Hematopoietic multipotent progenitor cell treated with erythropoietin and hydrocortisone succinate and interleukin-3 and kit ligand, for 15 days (in vitro differentiated cells): ENCODE results near the gene CLASP1.
"Not testable (repeated sequence)": the region's sequence is repeated elsewhere in the genome, so short reads cannot be mapped to it uniquely, and the experiment has no call there.

Experiments
- DNase-seq: peaks from one replicate; pipeline ENCODE4 v3.0.0-alpha.2; 2015; ENCODE audit warnings: low spot score

CLASP1 gene

DNA sequence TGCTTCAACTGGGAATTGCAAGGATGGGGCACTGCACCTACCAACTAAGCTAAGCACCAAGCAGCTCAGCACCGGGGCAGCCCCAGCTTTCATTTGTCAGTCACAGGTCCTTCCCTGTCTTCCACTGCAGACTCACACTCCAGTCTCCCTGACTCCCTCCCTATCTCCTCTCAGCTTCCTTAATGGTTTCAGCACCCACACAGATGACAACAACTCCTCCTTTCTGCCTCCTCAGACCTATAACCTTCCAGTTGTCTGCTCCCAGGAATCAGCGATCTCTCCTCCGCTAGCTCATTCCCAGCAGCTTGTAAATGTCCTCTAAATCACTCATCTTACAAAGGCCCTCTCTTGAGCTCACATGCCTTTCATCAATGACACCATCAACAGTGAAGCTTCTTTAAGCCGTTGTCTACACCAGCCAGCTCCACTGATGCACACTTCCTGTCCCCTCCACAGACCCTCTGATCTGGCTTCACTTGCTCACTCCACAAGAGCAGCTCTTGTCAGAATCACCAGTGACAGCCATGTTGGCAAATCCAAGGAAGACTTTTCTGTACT is 32.1 kb downstream of the CLASP1 start:
- DNase-seq: no peak

DNA sequence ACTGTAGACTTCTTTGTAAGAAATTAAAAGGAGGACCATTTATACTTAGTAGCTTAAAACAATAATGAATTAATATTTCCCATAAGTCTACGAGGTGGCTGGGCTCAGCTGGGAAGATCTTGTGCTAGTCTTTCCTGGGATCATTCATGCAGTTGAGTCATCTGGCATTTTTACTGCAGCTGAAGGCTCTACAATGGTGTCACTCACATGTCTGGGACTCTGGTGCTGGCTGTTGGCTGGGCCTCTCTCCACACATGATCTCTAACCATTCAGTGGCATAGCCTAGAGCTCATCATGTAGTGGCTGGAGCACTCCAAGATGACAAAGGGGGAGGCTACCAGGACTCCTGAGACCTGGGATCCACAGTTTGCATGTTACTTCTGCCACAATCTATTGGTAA is 35.5 kb downstream of the CLASP1 start:
- DNase-seq: no peak

DNA sequence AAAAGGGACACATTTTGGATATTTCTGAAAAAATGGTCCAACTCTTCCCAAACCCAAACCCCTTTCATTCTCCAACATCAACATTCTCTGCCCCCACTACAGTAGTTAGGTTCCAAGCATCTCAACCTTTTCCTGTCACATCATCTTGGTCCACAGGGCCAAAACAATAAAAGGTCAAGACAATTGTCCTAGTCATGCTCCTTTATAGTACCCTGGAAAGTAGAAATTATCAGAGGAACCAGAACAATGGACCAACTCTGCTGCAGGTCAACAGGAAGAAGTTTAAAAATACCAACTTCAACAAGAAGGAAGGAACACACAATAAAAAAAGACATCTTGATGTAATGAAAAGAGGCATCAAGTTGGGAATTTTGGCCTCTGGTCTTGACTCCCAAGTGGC is 36.1 kb downstream of the CLASP1 start:
- no peak for DNase-seq

DNA sequence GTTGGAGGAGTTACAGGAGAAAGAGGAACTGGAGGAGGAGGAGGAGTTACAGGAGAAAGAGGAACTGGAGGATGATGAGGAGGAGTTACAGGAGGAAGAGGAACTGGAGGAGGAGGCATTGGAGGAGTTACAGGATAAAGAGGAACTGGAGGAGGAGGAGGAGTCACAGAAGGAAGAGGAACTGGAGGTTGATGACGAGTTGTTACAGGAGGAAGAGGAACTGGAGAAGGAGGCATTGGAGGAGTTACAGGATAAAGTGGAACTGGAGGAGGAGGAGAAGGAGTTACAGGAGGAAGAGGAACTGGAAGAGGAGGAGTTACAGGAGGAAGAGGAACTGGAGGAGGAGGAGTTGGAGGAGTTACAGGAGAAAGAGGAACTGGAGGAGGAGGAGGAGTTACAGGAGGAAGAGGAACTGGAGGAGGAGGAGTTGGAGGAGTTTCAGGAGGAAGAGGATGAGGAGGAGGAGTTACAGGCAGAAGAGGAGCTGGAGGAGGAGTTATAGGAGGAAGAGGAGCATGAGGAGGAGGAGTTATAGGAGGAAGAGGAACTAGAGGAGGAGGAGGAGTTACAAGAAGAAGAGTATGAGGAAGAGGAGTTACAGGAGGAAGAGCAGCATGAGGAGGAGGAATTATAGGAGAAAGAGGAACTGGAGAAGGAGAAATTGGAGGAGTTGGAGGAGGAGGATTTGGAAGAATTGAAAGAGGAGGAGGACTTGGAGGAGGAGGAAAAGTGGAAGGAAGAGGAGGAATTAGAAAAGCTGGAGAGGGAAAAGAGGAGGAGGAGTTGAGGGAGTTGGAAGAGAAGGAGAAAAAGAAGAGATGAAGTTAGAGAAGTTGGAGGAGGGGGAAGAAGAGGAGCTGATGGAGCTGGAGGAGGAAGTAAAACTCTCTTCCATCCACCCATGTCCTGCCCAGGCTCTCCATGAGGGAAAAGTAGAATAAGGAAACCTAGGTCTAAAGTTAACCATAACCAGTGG is 37.2 kb downstream of the CLASP1 start:
- DNase-seq: no peak

DNA sequence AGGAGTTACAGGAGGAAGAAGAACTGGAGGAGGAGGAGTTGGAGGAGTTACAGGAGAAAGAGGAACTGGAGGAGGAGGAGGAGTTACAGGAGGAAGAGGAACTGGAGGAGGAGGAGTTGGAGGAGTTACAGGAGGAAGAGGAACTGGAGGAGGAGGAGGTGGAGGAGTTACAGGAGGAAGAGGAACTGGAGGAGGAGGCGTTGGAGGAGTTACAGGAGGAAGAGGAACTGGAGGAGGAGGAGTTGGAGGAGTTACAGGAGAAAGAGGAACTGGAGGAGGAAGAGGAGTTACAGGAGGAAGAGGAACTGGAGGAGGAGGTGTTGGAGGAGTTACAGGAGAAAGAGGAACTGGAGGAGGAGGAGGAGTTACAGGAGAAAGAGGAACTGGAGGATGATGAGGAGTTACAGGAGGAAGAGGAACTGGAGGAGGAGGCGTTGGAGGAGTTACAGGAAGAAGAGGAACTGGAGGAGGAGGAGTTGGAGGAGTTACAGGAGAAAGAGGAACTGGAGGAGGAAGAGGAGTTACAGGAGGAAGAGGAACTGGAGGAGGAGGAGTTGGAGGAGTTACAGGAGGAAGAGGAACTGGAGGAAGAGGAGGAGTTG is 38.1 kb downstream of the CLASP1 start:
- not testable (repeated sequence) for DNase-seq

DNA sequence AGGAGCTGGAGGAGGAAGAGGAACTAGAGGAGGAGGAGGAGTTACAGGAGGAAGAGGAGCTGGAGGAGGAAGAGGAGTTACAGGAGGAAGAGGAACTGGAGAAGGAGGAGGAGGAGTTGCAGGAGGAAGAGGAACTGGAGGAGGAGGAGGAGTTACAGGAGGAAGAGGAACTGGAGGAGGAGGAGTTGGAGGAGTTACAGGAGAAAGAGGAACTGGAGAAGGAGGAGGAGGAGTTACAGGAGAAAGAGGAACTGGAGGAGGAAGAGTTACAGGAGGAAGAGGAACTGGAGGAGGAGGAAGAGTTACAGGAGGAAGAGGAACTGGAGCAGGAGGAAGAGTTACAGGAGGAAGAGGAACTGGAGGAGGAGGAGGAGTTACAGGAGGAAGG is 38.8 kb downstream of the CLASP1 start:
- DNase-seq: not testable (repeated sequence)

DNA sequence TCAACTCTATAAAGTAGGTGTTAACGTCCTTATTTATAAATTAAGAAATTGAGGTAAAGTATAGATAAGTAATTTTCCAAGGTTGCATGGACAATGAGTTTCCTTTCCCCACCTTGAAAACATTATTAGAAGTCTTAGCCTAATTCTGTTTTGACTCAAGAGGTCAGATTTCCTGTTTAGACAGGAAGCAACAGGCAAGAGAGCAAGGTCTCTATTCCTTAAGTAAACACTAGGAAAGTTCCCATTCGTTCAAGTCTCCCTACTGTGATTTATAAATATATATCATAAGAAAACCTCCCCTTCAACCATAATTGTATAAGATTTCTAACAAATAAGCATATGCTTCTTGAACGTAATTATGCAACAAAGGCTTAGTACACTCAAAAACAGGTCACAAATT is 40.3 kb downstream of the CLASP1 start:
- no peak for DNase-seq

DNA sequence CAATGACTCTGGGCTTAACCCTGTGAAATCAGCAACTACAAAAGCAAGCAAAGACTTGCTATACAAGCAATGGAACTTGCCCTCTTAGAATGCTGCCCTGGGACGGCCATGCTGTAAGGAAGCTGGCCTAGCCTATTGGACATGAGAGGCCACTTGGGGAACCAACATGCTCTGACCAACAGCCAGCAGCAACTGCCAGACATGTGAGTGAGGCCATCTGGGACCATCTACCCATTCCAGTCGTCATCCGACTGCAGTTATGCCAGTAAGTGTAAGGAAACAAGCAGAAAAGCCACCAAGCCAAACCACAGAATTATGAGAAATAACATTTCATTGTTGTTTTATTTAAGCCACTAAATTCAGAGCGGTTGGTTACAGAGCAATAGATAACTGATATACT is 40.9 kb downstream of the CLASP1 start:
- no peak for DNase-seq

DNA sequence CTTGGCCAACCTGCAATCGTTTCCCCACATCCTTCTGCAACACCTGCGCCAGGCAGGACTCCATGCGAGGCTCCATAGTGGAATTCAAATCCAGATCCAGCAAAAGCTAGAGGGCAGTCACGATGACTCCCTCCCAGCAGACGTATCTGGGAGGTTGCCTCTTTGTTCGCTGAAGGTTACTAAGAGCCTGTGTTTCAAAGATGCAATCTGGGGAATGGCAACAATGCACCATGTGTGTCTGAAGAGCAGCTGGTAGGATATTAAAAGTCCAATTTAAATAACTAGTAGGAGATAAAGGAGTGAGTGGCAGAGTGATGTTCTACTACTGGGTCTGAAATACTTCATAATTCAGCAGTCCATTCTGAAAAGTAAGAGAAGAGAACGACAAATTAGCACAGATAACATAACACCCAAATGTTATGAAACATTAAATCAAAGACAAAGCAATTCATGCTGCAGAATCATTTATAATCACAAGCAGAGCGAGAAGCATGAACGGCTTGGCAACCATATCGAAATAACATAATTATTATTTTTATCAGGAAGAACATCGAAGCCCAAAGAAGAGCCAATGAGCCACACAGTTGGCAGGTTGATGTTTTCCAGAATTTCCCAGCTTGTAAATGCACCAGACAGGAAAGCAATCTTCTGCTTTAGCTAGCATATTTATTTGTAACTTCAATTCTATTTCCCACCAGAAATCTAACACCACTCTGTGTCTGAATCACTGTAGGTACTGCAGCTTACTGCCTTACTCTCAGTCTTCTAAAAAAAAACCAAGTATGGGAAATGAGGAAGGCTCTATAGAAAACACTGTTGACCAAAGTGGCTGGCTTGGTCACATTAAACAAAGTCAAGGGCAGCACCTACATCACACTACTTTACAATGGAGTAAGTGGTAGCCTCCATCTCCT is 43.2 kb downstream of the CLASP1 start:
- DNase-seq: no peak

DNA sequence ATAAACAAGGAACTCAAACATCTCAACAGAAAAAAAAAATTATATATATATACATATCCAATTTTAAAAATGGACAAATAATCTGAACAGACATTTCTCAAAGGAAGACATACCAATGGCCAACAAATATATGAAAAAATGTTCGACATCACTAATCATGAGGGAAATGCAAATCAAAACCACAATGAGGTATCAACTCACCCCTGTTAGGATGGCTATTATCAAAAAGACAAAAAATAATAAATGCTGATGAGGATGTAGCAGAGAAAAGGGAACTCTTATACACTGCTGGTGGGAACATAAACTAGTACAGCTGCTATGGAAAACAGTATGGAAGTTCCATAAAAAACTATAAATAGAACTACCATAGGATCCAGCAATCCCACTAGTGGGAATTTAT is 46.1 kb downstream of the CLASP1 start:
- DNase-seq: no peak

DNA sequence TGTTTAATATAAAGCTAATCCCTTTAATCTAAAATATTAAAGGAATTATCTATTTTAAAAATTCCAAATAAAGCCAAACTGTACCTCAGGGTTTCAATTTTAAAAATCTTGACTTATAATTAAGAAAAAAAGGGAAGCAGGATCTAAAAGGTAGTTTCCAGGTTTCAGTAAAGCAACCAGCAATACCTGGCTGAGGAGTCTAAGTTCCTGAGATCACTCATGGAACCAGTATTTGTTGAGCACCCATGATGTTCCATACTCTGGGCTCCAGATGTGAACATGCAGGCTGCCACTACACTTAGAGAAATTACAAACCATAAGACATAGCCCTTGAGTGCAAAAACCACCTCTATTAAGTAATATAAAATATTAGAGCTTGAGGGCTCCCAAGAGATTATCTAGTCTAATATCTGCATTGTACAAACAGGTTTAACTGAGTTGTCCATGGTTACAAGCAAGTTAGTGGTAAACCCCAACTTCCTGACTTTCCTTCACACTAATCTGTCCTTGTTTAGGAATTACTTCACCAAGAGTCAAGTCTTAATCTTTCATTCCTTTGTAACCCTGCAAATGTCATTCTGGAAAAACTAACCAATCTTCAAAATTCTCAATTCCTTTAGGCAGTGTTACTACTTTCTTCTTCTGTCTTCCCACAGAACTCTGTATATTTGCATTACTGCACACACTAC is 49.2 kb downstream of the CLASP1 start:
- DNase-seq: no peak

DNA sequence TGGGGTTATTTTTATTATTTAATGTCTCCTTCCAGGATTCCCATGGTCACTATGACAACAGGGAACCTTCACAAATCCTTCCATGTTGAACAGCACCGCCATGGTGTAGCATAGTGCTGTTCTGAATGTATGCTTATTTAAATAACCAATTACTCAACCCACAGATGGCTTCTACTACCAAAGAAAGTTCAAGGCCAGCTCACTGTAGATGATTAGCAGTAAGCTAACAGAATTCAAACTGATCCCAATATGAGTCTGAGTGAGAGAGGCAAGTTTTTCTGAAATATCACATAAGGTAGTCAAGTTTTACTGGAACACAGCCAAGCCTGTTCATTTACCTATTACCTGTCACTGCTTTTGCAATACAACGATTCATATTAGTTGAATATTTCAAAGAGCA is 51.2 kb downstream of the CLASP1 start:
- DNase-seq: no peak

DNA sequence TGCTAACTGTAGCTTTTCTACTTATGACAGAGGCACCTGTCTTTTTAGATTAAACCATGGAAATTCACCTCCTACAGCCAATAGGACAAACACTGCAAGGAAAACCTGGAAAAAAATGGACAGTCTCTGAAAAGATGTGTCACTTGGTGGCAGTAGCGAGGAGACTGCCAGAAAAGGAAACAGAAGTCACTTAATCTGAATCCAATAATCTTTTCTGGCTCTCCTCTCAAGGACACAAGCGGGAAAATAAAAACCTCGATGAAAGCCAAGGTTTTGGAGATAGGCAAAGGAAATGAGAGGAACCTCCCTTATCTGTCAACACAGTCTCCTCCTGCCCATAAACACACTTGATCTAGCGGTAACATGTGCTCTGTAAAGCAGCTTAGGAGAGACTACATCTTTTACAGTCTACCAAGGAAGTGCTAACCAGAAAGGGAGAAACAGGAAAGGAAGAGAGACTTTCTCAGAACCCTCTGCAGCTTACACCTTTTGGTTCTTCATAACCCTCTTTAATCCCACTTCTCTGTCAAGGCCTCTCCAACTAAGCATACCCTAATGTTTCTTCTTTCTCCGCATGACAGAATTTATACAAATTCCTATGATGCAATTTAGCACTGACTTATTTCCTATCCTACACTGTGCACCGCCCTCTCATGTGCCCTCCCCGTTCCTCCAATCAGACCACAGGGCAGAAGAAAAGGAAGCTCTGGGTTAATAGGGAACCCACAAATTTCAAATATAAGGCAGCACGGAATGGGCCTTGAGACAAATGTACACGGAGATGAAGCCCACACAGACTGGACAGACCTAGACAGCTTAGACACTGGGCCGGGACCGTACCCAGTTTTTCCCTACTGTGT is 52.8 kb downstream of the CLASP1 start:
- DNase-seq: peak; percentile 74

DNA sequence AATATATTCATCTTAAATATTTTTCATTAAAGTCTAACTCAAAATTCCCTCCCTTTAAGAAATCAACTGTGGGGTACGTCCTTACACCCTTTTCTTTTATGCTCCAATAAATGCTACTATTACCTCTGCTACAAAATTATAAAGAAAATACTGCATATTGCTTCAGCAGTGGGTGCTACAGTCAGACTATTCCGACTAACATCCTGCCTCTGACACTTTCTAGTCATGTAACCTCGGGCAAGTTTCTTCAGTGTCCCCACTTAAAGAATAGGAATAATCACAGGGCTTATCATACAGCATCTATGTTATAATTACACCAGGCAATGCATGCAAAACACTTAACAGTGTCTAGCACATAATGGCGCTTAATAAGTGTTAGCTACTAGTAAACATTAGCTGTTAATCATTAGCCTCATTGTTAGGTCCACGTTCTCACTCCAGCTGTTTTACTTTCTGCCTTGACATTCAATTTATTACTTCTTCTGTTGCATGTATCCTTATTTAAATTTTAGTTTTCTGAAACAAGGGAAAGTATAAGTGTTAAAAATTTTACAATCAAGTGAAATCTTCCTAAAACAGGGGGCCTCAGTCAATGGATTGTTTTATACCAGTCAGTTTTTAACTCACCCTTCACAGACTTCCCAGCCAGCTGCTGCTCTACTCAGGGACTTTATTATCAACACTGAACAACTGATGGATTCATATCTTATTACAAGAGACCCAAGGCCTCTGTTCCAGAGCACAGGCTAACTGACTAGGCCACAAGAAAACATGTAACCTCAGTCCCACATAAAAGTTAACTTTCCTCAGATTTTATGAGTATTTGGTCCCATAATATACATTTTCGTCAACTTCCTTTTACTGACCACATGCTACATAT is 54.0 kb downstream of the CLASP1 start:
- no peak for DNase-seq

DNA sequence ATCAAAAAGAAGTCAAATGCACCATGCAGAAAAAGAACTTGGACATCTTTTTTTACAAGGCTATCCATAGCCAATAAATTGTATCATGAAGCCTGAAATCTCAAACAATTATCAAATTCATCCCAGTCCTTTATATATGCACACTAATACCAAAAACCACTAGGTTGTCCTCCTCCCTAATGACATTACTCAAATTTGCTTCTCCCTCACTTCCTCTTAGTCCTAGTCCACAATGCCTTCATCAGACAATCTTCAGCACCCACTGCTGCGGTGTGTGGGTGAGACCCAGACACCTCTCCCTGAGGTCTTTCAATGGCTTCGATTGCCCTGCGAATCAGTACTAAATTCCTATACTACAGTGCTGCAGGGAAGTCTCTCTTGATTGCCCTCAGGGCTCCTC is 58.1 kb downstream of the CLASP1 start:
- no peak for DNase-seq

DNA sequence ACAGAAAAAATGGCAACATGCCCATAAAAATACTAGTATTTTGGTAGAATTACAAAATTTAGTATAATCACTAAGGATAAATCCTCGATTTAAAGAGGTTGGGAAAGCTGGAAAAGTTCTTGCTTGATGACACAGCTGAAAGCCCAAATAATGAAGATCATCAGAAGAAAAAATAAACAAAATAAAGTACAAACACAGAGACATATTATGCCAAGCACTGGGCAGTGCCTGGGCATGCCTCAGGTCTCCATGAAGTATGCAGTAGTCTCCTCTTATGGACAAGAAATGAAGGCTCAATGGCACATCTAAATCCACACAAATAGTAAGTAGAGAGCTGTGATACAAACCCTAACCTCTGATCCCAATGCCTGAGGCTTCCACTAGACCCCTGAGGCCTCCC is 60.9 kb downstream of the CLASP1 start:
- DNase-seq: no peak

DNA sequence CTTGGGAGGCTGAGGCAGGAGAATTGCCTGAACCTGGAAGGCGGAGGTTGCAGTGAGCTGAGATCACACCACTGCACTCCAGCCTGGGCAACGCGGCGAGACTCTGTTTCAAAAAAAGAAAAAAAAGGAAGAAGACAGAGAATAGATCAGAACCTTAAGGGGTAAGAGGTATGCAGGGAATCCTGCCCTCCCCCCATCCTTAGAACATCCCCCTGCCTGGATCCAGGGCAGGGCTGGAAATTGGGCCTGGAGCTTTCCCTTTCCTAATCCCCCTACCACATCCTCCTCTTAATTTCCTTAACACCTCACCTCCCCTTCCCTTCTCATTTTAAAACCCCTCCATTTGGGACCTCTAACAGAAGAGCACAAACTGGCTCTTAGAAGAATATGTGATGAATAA is 62.1 kb downstream of the CLASP1 start:
- no peak for DNase-seq

DNA sequence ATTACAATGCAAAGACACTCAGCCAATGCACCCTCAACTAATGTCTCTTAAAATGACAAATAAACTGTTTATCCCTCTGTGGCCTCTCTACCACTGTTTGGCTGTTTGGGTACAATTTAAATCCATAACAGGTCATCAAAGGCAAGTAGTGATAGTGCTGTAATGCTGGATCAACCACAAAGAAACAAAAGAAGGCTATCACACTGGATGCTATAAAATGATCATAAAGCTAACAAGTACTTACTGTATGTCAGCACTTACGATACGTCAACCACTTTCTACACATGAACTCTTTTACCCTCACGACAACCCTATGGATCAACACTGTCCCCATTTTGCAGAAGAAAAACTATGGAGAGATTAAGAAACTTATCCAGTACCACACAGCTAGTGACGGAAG is 64.5 kb downstream of the CLASP1 start:
- DNase-seq: no peak

DNA sequence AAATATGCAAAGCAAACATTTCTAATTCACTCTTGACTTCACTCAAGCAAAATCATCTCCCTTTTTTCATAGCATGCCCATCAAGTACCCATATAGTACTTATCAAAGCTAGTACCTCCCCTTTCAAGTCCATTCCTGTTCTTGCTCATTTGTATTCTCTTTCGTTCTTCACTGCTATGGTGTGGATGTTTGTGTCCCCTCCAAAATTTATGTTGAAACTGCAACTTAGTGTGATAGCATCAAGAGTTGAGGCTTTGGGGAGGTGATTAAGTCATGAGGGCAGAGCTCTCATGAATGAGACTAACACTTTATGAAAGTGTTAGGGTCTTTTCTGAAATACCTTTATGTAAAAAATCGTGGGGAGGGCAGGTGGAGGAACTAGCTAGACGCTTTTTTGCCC is 65.7 kb downstream of the CLASP1 start:
- no peak for DNase-seq

DNA sequence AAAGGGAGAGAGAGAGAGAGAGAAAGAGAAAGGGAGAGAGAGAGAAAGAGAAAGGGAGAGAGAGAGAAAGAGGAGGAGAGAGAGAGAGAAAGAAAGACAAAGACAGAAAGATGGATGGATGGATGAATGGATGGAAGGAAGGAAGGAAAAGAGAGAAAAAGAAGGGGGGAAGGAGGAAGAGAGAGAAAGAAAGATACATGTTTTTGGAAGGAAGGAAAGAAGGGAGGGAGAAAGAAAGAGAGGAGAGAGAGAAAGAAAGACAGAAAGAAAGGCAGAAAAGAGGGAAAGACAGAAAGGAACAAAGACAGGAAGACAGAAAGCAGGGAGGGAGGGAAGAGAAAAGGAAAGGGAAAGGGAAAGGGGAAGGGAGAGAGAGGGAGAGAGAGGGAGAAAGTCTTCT is 67.0 kb downstream of the CLASP1 start:
- DNase-seq: no peak
